HG02852 (cell line): ENCODE data around the gene KRTAP5-7.
"Not testable (repeated sequence)": the region's sequence is repeated elsewhere in the genome, so short reads cannot be mapped to it uniquely, and the experiment has no call there.

Experiments used
- ATAC-seq: cut with Tn5 transposase; IDR thresholded peaks from one replicate; pipeline ENCODE4 v1.9.1; 2021; ENCODE audit warnings: mild to moderate bottlenecking, moderate library complexity; ENCODE audit not compliant: unreplicated experiment

KRTAP5-7 gene

DNA sequence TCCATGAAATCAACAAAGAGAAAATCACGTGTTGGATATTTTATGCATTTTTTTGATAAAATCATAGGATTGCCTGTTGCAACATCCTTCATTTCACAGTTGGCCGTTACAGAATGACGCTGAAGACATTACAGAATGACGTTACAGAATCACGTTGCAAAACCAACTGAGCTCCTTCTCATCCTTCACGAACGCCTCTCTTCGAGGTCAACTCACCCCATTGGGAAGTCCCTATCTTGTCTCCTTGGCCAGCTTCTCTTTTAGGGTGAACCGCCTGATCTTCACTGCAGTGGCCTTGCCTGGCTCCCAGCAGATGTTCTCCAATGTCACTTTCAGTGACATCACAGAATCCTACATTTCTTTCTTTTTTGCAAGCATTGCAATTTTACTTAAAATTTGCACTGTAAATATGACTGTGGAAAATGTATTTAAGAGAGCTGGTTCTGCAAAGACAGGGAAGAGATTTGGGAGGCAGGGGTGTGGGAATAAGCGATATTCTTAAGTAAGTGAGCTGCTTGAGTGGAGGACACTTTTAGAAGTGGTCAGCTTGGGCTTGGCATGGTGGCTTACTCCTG lies 5.1 kb downstream of the KRTAP5-7 start:
- ATAC-seq, result no peak

DNA sequence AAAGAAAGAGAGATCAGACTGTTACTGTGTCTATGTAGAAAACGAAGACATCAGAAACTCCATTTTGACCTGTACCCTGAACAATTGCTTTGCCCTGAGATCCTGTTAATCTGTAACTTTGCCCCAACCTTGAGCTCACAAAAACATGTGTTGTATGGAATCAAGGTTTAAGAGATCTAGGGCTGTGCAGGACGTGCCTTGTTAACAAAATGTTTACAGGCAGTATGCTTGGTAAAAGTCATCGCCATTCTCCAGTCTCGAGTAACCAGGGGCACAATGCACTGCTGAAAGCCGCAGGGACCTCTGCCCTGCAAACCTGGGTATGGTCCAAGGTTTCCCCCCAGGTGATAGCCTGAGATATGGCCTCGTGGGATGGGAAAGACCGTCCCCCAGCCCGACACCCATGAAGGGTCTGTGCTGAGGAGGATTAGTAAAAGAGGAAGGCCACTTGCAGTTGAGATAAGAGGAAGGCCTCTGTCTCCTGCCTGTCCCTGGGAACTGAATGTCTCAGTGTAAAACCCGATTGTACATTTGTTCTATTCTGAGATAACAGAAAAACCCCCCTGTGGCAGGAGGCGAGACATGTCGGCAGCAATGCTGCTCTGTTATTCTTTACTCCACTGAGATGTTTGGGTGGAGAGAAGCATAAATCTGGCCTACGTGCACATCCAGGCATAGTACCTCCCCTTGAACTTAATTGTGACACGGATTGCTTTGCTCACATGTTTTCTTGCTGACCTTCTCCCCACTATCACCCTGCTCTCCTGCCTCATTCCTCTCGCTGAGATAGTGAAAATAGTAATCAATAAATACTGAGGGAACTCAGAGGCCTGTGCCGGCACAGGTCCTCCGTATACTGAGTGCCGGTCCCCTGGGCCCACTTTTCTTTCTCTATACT lies 7.9 kb downstream of the KRTAP5-7 start:
- not testable (repeated sequence) for ATAC-seq

- ATAC-seq, result no peak
These were observed 8.8 kb downstream of the KRTAP5-7 start for GRCh38 chr11:71535825-71536224.

GRCh38 chr11:71537537-71537936 lies 10.5 kb downstream of the KRTAP5-7 start:
- no peak for ATAC-seq

GRCh38 chr11:71537977-71538665 lies 11.1 kb downstream of the KRTAP5-7 start, which contains the start of gene KRTAP5-8:
TSS of gene KRTAP5-8 (plus strand) at chr11:71538025. CDS start at chr11:71538056, 31 bp downstream.
- ATAC-seq, result not testable (repeated sequence)

DNA sequence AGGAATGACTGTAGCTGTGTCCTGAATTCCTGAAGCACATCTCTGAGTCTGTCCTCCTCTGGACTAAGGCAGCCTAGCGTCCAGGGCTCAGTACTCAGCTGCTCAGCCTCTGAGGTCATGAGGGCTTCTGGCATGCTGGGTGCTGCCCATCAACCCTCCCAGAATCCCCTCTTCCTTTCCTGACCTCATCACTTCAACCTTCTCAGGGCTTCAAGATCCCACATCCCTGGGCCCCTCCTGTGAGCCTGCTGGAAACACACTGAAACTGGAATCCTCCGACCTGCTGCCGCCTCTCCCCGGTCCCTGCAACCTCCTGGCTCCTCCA lies 11.6 kb downstream of the KRTAP5-7 start:
- no peak for ATAC-seq

GRCh38 chr11:71539017-71539416 lies 11.9 kb downstream of the KRTAP5-7 start:
- ATAC-seq, result no peak

DNA sequence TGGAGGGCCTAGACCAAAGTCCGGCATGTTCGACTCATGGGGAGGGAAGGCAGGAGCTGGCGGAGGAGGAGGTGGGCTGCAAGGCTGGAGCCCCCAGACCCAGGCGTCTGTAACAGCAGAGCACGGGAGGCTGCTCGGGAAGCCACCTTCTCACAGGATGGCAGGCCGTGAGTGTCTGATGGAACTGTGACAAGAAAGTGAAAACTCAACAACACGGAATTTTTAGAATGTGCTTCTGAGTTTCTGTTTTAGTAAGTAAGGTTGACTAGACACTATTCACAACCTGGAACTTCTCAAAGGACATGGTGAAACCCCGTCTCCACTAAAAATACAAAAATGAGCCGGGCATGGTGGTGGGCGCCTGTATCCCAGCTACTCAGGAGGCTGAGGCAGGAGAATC lies 12.9 kb downstream of the KRTAP5-7 start:
- ATAC-seq, result not testable (repeated sequence)

- ATAC-seq, result peak; percentile 67
These were observed 13.6 kb downstream of the KRTAP5-7 start for GRCh38 chr11:71540521-71541304.

DNA sequence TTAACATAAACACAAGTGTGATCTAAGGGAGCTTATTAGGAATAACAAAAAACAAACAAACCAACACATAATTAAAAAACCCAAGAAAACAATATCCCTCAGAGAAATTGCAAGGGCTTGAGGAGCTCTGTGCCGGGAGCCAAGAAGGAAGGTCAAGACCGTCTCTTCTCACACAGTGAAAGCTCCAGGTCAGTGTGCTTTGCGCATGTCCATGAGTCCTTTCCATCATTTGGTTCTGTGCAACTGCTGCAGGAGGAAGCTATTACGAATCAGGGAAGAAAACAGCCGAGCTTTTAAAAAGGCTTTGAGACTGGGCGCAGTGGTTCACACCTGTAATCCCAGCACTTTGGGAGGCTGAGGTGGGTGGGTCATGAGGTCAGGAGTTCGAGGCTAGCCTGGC lies 15.3 kb downstream of the KRTAP5-7 start:
- no peak for ATAC-seq

DNA sequence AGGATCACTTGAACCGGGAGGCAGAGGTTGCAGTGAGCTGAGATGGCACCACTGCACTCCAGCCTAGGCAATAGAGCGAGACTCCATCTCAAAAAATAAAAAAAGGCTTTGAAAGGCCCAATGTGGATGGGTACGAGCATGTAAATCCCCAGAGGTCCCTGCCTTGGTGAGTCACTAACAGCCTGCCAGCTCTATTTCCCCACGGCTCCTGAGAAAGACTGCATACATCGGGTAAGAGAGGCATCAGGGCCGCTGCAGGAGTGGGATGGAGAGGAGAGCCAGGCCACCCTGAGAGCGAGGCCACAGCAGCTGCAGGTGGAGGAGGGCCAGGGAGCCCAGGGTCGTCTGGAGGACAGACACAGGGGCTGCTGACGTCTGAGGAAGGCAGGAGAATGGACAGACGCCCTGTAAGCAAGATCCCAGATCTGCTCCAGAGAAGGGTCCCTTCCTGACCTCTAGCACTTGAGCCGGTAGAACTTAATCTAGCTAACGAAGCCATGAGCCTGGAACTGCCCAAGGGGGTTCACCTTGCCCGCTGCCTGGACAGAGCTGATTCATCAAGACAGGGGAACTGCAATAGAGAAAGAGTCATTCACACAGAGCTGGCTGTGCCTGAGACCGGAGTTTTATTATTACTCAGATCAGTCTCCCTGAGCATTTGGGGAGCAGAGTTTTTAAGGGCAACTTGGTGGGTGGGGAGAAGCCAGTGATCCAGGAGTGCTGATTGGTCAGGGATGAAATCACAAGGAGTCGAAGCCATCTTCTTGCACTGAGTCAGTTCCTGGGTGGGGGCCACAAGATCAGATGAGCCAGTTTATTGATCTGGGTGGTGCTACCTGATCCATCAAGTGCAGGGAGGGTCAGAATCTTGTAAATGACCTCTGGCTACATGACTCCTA lies 16.1 kb downstream of the KRTAP5-7 start:
- no peak for ATAC-seq

DNA sequence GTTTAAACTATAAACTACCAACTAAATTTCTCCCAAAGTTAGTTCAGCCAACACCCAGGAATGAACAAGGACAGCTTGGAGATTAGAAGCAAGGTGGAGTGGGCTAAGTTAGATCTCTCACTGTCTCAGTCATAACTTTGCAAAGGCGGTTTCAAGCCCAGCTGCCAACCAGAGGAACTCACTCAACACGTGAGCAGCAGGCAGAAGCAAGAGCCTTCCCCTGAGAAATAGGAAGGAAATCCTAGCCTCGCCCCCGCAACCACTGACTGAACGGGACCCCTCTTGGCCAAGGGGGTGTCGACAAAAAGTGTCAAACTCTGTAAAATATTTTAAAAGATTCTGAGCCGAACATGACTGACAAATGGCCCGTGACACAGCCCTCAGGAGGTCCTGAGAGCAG lies 16.8 kb downstream of the KRTAP5-7 start:
- ATAC-seq, result no peak

GRCh38 chr11:71544525-71545214 lies 17.6 kb downstream of the KRTAP5-7 start:
- ATAC-seq, result no peak

DNA sequence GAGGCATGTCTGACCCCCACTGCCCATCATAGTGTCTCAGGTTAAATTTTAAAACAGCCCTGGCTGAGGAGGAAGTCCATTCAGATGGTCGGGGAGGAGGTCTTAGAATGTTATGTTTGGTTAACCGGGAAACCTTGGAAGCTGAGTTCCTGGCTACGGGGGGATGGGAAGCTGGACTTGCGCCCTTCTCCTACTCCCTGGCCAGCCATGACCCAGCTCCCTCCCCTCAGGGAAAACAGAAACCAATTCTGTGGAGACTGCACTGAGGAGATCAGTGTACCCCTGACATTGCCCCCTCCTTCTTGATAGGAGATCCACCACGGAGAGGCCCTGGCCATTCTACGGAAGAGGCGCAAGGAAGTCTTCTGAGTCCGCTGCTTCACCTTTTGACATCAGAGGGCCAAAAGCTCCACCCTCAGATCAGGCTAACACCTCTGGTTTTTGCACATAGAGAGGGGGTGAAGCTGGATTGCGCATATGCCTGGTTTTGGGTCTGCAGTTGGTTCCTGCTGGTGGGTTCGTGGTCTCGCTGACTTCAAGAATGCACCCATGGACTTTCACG lies 18.4 kb downstream of the KRTAP5-7 start:
- no peak for ATAC-seq

- no peak for ATAC-seq
These were observed 21.1 kb downstream of the KRTAP5-7 start, which contains the start of gene KRTAP5-9 for GRCh38 chr11:71548120-71548519. TSS of gene KRTAP5-9 (plus strand) at chr11:71548420. CDS start at chr11:71548658, 238 bp downstream.

DNA sequence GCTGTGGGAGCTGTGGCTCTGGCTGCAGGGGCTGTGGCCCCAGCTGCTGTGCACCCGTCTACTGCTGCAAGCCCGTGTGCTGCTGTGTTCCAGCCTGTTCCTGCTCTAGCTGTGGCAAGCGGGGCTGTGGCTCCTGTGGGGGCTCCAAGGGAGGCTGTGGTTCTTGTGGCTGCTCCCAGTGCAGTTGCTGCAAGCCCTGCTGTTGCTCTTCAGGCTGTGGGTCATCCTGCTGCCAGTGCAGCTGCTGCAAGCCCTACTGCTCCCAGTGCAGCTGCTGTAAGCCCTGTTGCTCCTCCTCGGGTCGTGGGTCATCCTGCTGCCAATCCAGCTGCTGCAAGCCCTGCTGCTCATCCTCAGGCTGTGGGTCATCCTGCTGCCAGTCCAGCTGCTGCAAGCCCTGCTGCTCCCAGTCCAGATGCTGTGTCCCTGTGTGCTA lies 21.7 kb downstream of the KRTAP5-7 start:
- no peak for ATAC-seq

GRCh38 chr11:71551711-71552110 lies 24.6 kb downstream of the KRTAP5-7 start:
- no peak for ATAC-seq

DNA sequence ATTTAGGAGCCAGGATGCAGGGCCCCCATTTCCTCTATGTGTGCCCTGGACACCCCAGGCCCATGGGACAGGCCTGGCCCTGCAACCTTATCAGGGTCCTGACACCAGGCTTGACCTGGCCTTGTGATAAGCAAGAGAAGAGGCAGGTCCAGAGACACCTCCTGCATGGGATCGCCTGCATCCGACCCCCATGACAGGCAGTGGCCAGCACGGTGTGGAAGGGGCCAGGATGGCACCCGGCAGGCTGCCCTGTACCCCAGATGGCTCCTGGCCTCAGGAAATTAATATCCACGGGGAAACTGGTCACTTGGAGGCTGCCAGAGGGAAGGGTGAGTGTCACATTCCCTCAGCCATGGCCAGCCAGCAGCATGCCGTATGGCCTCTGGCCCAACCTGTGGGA lies 27.9 kb downstream of the KRTAP5-7 start:
- ATAC-seq, result no peak

DNA sequence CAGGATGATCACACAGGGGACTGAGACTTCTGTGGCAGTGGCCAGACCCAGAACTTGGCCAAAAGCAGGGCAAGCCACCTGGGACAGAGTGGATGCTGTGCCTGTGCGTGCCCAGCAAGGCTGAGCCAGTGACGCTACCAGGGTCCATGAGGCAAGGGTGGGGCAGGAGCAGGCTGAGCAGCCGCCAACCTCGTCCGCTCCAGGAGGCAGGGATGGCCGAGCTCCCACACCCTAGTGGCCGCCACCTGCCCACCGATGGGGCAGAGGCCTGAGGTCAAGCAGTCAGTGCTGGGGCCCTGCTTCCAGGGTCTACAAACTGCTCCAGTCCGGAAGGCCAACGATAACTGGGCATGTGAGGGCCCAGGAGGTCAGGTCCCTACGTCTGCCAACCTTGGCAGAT lies 28.4 kb downstream of the KRTAP5-7 start:
- ATAC-seq, result no peak
